Measurements from ENCODE around the gene SKIC2.

Gene SKIC2

GRCh38 chr6:31945507-31946369 lies 13.2 kb upstream of the SKIC2 start, which contains the start of gene CFB:
Gene CFB (plus strand): TSS chr6:31946095. CDS start chr6:31946222, 127 bp downstream.
- no peak for DNase-seq (ENCODE audit: low spot score)

GRCh38 chr6:31946370-31946885 lies 12.5 kb upstream of the SKIC2 start:
- DNase-seq (ENCODE audit: low spot score) = no peak

- DNase-seq (ENCODE audit: low spot score) = no peak
These were observed 11.8 kb upstream of the SKIC2 start for GRCh38 chr6:31947070-31947675.

GRCh38 chr6:31947864-31948263 lies 11.1 kb upstream of the SKIC2 start:
- DNase-seq (ENCODE audit: low spot score) = no peak

- no peak for DNase-seq (ENCODE audit: low spot score)
These were observed 10.7 kb upstream of the SKIC2 start for GRCh38 chr6:31948306-31948705.

- DNase-seq (ENCODE audit: low spot score) = no peak
These were observed 10.1 kb upstream of the SKIC2 start for GRCh38 chr6:31948753-31949413.

- DNase-seq (ENCODE audit: low spot score) = no peak
These were observed 8.9 kb upstream of the SKIC2 start for GRCh38 chr6:31949926-31950548.

GRCh38 chr6:31952140-31952805 lies 6.7 kb upstream of the SKIC2 start:
- peak; percentile 23 for DNase-seq (ENCODE audit: low spot score)

GRCh38 chr6:31952890-31953289 lies 6.1 kb upstream of the SKIC2 start:
- no peak for DNase-seq (ENCODE audit: low spot score)

GRCh38 chr6:31954511-31954910 lies 4.5 kb upstream of the SKIC2 start:
- no peak for DNase-seq (ENCODE audit: low spot score)

GRCh38 chr6:31956796-31957195 lies 2.2 kb upstream of the SKIC2 start:
- no peak for DNase-seq (ENCODE audit: low spot score)

- no peak for DNase-seq (ENCODE audit: low spot score)
These were observed 599 bp upstream of the SKIC2 start for GRCh38 chr6:31958412-31958740.

GRCh38 chr6:31961616-31962015 lies 2.6 kb downstream of the SKIC2 start:
- DNase-seq (ENCODE audit: low spot score) = no peak

GRCh38 chr6:31963921-31964320 lies 4.9 kb downstream of the SKIC2 start:
- no peak for DNase-seq (ENCODE audit: low spot score)

GRCh38 chr6:31965700-31966099 lies 6.7 kb downstream of the SKIC2 start:
- DNase-seq (ENCODE audit: low spot score) = no peak

GRCh38 chr6:31966506-31966905 lies 7.5 kb downstream of the SKIC2 start:
- no peak for DNase-seq (ENCODE audit: low spot score)

- no peak for DNase-seq (ENCODE audit: low spot score)
These were observed 8.3 kb downstream of the SKIC2 start for GRCh38 chr6:31966997-31967925.

- DNase-seq (ENCODE audit: low spot score) = no peak
These were observed 8.9 kb downstream of the SKIC2 start for GRCh38 chr6:31967926-31968320.

GRCh38 chr6:31968326-31968725 lies 9.4 kb downstream of the SKIC2 start:
- no peak for DNase-seq (ENCODE audit: low spot score)

GRCh38 chr6:31968791-31969711 lies 10.1 kb downstream of the SKIC2 start:
- no peak for DNase-seq (ENCODE audit: low spot score)
